Activated CD4-positive, alpha-beta T cell treated with anti-CD3 and anti-CD28 coated beads, Interleukin-2, amount 10 ng/mL, durations not matched to agents 24 days and 14 days (primary cell): ENCODE data around the gene NEDD4L. TPM values are rescaled to one million over a fixed set of nuclear protein-coding genes. Genes with fewer than 3 reads are reported as not detected.

Source experiments
- DNase-seq: peaks from one replicate; pipeline ENCODE4 v3.0.0; 2022
- H3K27ac Mint-ChIP-seq: one replicate; pipeline ENCODE4 v1.8.0; 2022; ENCODE audit warnings: mild to moderate bottlenecking, mixed read lengths
- H3K27me3 Mint-ChIP-seq: one replicate; pipeline ENCODE4 v1.8.0; 2022; ENCODE audit warnings: mixed read lengths
- H3K36me3 Mint-ChIP-seq: one replicate; pipeline ENCODE4 v1.8.0; 2022; ENCODE audit warnings: low read depth, mild to moderate bottlenecking, mixed read lengths
- H3K4me1 Mint-ChIP-seq: one replicate; pipeline ENCODE4 v1.8.0; 2021; ENCODE audit warnings: mixed read lengths
- H3K4me3 Mint-ChIP-seq: one replicate; pipeline ENCODE4 v1.8.0; 2022; ENCODE audit warnings: mild to moderate bottlenecking, moderate library complexity, mixed read lengths
- H3K9me3 Mint-ChIP-seq: one replicate; pipeline ENCODE4 v1.8.0; 2021; ENCODE audit warnings: mixed read lengths
- intact Hi-C: fragments of 100-400 bp; cut with micrococcal nuclease; formaldehyde crosslinking; loops from one replicate; pipeline ENCODE4 v1.15.1; 2023
- total RNA-seq: library from RNA; stranded (reverse); gene quantifications from 2 replicates; pipeline ENCODE4 v1.2.3, GENCODE V29; 2022

The NEDD4L gene
- total RNA-seq, 1 donor from 2014 or later = 4.2 TPM

- no peaks in the 10 kb centered on the region for H3K4me1 Mint-ChIP-seq
- no peak overlapping the region for H3K4me3 Mint-ChIP-seq
- H3K27me3 Mint-ChIP-seq = peaks cover 14% of the 10 kb centered on the region
- no peaks in the 10 kb centered on the region for H3K9me3 Mint-ChIP-seq
- intact Hi-C loops = no loop called here
- H3K36me3 Mint-ChIP-seq = no peaks in the 10 kb centered on the region
- no peak overlapping the region for H3K27ac Mint-ChIP-seq
- DNase-seq = no peak
Measured at GRCh38 chr18:58446391-58447060, 402.5 kb downstream of the NEDD4L start.

GRCh38 chr18:58447402-58448095 lies 403.5 kb downstream of the NEDD4L start:
- no peaks in the 10 kb centered on the region for H3K36me3 Mint-ChIP-seq
- no peak for DNase-seq
- intact Hi-C loops = no loop called here
- H3K27ac Mint-ChIP-seq = no peak overlapping the region
- no peak overlapping the region for H3K4me3 Mint-ChIP-seq
- no peaks in the 10 kb centered on the region for H3K4me1 Mint-ChIP-seq
- peaks cover 17% of the 10 kb centered on the region for H3K27me3 Mint-ChIP-seq
- no peaks in the 10 kb centered on the region for H3K9me3 Mint-ChIP-seq

GRCh38 chr18:58449464-58449863 lies 405.4 kb downstream of the NEDD4L start:
- no peak for DNase-seq
- H3K9me3 Mint-ChIP-seq = no peaks in the 10 kb centered on the region
- no peak overlapping the region for H3K4me3 Mint-ChIP-seq
- H3K4me1 Mint-ChIP-seq = no peaks in the 10 kb centered on the region
- H3K27me3 Mint-ChIP-seq = peaks cover 25% of the 10 kb centered on the region
- intact Hi-C loops = no loop called here
- H3K36me3 Mint-ChIP-seq = no peaks in the 10 kb centered on the region
- H3K27ac Mint-ChIP-seq = no peak overlapping the region

Other genes starting within 250 kb of the NEDD4L start
- gene ATP8B1, start 240.9 kb upstream of the NEDD4L start, total RNA-seq = 0.24 TPM in 1 of 2 replicates, not detected in the other